ENCODE measurements around the gene PTPRQ.
"Not testable (repeated sequence)": the region's sequence is repeated elsewhere in the genome, so short reads cannot be mapped to it uniquely, and the experiment has no call there.

Gene PTPRQ, protein sequence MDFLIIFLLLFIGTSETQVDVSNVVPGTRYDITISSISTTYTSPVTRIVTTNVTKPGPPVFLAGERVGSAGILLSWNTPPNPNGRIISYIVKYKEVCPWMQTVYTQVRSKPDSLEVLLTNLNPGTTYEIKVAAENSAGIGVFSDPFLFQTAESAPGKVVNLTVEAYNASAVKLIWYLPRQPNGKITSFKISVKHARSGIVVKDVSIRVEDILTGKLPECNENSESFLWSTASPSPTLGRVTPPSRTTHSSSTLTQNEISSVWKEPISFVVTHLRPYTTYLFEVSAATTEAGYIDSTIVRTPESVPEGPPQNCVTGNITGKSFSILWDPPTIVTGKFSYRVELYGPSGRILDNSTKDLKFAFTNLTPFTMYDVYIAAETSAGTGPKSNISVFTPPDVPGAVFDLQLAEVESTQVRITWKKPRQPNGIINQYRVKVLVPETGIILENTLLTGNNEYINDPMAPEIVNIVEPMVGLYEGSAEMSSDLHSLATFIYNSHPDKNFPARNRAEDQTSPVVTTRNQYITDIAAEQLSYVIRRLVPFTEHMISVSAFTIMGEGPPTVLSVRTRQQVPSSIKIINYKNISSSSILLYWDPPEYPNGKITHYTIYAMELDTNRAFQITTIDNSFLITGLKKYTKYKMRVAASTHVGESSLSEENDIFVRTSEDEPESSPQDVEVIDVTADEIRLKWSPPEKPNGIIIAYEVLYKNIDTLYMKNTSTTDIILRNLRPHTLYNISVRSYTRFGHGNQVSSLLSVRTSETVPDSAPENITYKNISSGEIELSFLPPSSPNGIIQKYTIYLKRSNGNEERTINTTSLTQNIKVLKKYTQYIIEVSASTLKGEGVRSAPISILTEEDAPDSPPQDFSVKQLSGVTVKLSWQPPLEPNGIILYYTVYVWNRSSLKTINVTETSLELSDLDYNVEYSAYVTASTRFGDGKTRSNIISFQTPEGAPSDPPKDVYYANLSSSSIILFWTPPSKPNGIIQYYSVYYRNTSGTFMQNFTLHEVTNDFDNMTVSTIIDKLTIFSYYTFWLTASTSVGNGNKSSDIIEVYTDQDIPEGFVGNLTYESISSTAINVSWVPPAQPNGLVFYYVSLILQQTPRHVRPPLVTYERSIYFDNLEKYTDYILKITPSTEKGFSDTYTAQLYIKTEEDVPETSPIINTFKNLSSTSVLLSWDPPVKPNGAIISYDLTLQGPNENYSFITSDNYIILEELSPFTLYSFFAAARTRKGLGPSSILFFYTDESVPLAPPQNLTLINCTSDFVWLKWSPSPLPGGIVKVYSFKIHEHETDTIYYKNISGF (N-terminal part only)

DNA sequence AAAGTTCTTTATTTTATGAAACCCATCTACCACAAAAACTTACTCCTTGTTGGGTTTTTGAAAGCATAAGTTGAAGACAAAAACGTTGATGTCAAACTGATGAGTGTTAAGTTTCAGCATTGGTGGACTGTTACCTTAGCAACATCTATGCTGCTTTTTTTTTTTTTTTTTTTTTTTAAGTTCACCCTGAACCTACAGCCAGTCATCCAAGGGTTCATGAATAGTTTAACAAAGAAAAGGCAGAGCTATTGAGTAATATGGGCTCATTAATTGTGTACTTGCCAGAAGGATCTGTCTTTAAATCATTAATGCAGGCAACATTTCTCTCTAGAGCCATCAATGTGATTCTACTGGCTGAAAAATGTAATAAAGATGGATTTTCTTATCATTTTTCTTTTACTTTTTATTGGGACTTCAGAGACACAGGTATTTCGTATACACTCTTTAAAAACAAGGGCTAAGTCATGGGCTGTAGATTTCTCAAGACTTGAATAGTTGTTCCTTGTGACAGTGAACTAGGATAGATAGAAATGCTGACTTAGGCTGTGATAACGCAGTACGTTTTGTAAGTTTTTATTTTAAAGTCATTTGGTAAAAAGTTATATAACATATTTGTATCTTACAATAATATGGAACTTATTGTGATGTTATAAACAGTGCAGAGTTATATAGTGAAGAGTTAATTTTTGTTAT is at the start of gene PTPRQ:
Gene PTPRQ, plus strand, starts transcription at position 262 of the 693 bp plus-strand sequence. Its CDS starts 111 bp downstream, at position 373.
- no peak for DNase-seq

DNA sequence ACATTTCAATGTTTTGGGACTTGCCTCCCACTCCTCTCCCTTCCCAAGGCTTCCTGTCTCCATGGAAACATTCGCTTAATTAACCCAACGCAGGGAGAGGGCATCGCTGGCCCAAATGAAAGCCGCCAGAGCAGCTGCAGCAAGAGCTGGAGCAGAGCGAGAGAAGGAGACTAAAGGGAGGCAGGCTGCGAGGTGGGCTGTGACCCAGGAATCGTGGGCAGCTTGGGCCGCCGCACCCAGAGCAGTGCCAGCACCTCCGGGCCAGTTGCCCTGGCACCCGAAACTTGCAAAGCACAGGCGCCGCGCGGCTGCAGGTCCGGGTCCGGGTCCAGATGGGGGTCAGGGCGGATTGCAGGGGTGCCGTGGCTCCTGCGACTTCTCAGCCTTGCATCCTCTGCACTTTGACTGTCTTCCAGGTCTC is 43.5 kb upstream of the PTPRQ start:
- no peak for DNase-seq

DNA sequence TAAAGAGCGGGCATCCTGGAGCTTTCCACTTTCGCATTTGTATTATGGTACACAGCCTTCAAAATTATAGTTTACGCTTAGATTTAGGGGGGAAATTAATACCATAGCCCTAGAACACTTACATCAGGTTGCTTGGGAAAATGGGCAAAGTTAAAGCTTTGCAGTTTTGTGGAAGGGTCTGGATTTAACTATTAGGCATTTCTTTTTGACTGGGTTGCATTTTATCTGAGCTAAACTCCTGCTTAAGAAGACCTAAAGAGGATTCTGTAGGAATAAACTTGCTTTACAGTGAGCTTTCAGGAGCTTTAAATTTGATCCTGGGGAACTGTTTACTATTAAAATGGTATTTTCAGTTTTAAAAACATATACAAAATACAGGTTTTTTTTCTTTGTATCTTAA is 42.8 kb upstream of the PTPRQ start:
- DNase-seq = no peak

DNA sequence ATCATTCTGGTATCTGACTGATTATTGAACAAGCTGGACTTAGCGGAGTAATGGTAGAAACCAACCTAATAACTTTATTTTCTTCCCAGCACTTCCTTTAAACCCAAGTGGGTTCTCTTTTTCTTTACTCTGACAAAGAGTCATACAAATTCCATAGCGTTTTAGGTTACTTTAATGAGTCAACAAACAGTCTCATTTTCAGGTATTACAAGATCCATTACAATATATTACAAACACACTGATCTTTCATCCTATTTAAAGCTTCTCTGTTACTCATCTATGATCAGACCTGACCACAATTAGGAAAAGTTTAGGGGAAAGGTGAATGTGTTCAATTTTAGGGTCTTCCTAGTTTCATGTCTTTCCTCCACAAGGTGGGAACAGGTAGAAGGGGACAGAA is 39.4 kb upstream of the PTPRQ start:
- no peak for DNase-seq

DNA sequence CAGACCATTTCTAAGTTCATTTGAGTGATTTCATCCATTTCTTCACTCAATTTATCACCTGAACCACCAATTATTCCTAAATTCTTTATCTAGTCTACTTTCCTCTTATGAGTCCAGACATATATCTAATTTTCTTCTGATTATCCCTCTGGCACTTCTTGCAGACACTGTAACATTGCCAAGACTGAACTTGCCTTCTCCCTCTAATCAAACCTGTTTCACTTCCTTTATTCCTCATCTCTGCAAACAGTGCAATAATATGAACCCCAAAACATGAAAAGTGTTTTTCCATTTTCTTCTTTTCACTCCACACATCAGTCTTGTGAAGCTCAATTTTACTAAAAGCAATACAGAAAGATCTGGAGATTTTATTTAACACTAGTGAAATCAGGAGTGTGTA is 37.8 kb upstream of the PTPRQ start:
- DNase-seq = no peak

DNA sequence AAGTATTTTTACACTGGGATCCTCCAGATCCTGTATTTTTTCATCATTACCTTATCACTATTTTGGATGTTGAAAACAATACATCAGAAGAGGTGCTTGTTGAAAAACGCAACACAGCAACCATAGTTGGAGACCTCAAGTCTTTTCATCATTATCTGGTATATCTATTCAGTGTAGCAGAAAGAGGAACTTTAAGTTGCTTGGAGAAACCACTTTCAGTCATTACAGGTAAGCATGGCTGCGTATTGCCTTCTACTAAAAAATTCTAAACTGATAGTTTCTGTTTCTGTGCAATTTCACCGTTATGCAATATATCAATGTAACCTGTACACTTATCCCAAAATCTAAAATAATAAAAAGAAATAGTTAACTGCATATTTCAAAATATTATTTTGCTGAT is 32.2 kb upstream of the PTPRQ start:
- no peak for DNase-seq

DNA sequence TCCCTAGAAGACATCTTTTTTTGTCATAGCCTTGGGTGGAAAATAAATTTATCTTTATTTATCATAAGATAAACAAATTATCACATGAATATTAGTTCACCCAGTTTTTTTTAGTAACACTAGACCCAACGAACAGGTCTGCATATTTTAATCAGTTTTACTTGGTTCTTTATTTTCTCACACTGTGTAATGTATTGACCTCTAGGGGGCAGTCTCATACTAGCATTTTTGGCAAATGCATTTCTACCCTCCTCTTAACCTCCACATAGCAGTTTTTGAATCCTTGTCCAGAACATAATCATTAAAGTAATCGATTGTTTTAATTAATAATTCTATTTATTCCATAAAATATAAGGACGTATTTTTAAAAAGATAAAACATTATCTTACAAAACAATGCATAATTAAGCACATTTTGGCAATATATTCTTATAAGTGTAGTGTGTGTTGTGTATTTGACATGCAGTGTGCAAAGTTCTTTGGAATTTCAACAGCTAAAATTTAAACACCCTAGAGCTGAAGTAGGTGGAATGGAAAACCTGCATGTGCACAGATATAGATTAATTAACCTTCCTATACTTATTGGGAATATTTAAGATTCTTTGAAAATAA is 31.6 kb upstream of the PTPRQ start:
- peak; percentile 35 for DNase-seq

DNA sequence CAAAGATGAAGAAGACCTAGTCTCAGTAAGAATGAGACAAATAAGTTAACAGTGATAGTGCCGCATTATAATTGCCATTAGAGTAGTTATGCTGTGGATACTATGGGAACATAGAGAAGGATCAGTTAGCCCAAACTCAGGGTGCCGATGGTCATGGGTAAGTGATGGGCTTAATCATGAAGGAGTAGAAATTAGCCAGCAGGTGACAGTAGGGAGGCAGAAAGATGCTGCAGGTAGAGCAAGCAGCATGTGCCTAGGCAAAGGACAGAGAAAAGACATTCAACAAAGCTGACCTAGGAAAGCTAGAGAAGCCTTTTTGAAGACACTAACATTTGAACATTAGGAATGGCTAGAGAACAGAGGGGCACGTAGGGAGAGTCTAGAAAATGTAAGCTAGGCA is 30.6 kb upstream of the PTPRQ start:
- no peak for DNase-seq

DNA sequence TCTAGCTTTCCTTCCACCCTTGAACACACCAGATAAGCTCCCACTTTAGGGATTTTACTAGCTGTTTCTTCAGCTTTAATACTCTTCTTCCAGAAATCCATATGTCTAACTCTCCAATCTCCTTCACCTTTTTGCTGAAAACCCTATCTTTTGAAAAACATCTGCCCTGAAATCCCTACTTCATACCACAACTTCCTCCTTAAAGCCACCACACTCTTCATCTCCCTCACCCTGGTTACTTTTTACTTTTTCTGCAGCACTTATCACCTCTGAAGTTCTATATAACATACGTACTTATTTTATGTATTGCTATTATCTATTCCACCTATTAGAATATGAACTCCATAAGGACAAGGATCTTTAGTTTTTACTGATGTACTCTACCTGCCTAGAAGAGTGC is 28.6 kb upstream of the PTPRQ start:
- no peak for DNase-seq

DNA sequence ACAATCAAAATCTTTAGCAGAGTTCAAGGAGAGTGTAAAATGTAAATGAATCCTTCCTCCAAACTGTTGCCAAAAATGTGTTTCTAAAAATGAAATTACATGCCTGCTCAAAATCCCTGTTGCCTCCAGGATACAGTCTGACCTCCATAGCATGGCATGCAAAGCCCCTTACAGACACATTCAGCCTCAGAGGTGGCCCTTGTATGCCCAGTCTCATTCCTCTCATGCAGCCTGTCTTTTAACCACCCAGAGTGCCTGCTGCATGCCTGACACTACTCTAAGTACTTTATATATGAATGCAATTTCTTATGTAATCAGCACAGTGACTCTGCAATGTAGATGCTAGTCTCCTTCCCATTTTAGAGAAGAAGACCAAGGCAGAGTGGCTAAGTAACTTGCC is 24.4 kb upstream of the PTPRQ start:
- no peak for DNase-seq

DNA sequence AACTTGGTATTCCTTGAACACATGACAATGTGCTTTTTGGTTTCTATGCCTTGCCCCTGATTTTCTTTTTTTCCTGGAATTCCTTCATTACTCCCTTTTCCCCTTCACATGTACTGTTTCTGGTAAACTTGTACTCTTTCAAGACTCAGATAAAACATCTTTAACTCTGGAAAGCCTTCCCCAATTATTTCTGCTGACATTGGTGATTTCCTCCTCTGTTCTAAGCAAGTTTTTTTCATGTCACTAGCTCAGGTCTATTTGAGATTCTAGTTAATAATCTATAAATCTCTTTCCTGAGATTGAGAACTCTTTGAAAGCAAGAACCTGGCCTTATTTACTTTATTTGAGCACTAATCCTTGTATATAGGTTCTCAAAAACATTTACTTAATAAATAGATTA is 24.0 kb upstream of the PTPRQ start:
- DNase-seq = no peak

DNA sequence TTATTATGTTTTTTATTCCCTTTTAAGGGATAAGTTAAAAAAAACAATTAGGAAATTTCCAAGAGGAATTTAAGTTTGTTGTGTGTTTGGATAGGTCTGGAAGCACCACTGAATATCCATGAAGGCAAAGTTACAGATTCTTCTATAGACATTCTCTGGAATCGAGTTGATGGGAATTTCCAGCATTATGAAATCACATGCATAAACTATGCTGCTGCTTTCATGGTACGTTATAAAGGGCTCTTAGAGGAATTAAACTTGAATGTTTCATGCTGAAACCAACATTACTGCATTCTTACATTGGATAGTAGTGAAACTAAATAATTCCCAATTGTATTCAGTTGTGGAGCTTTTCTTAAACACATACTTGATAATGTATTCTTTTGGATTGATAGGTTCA is 21.5 kb upstream of the PTPRQ start:
- DNase-seq = no peak

DNA sequence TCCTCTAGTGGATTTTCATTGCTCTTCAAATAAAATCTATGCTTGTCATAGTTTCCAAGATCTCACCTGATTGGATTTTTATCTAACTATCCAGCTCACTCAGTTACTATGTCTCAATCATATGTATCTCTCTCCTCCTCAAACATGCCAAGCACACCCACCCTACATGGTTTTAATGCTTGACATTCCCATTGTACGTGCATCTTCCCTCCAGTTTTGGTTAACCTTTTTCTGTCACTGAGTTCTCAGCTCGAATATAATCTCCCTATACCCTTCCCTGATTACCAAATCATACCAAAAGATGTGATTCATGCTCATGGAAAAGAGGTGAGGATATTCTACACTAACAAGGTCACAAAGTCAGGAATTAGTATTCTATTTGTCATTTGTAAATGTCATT is 12.0 kb upstream of the PTPRQ start:
- no peak for DNase-seq

DNA sequence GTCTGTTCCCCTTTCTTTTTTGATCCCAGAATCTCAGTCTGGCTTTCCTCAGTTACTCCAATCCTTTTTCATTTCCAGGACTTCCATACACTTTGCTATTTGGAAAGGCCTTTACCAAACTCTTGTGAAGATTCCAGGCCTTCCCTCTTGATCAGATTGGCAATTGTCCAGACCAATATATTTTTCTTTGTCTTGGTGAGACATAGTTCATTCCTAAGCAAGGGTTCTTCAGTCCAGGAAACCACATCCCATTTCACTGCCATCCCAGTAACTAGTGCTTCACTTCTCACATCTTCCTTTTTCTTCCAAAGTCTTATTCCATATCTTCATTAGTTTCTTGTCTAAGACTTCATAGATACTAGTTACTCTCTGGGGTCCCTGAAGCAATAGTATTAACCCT is 2.1 kb upstream of the PTPRQ start:
- DNase-seq = no peak

DNA sequence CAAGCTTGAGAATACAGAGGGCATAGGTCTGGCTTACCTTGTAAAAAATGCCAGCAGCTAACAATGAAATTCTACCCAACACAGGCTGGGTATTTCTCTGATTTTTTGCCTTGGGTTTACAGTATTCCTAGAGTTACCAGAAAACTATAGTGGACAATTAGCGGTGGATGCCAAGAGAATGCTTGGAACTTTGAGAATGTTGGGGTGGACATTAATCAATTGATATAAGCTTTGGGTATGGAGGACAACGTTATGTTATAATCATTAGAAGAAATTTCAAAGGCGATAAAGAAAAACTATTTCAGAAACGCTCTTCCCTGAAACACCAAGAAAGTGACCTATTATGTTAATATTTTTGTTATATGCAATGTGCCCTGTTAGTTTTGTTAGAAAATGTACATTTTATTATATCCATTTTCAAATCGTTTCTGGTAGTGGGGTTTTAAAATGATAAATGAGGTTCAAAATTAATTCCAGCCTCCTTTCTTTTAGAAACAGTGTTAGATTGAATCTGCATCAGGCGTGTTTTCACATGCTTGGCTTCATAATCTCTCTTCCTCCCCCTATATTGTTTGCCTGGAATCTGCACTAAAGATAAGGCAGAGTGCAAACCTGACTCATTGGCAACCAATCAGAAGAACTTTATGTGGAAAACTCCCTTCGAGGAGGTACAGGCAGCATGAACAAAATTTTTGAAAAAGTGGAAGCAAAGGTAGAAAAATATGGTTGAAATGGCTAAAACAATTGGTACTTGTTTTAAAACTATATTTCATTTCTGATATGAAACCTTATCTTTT is 1.4 kb upstream of the PTPRQ start:
- DNase-seq = no peak

DNA sequence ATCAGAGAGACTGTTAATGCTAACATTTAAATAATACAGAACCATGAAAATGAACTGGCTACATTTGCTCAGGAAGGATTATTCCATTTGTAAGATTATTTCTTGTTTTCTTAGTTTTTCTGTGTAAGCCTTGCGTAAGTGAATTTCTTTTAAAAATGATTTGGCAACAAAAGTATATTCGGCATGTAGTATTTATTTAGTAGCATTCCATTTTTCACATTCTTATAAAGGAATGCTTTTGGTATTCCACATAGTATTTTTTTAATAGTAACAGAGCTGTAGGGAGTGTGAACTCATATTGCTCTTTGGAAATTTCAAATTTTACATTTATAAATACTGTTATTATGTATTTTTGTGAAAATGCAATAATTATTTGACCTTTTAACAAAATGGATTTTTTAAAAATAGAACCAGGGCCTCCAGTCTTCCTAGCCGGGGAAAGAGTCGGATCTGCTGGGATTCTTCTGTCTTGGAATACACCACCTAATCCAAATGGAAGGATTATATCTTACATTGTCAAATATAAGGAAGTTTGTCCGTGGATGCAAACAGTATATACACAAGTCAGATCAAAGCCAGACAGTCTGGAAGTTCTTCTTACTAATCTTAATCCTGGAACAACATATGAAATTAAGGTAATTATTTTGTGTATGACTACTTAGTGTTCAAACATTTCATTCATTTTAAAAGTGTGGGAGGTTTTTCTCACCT is 1.2 kb downstream of the PTPRQ start:
- DNase-seq = no peak

DNA sequence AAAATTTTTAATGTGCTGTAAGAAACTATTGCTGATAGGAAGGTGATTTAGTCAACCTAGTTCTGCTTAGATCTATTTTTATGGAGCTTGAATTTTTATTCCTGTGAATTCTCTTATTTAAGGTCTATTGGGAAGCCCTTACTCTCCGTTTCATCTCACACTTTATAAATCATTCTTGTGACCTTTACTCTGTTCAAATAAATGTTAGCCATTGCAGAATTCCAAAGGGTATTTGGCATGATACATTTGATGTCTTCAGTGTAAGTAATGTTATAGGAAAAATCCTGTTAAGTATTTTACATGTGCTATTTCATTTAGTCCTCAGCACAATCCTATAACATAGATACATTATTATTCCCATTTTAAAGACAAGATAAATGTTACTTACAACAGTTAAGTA is 12.5 kb downstream of the PTPRQ start:
- DNase-seq = no peak

DNA sequence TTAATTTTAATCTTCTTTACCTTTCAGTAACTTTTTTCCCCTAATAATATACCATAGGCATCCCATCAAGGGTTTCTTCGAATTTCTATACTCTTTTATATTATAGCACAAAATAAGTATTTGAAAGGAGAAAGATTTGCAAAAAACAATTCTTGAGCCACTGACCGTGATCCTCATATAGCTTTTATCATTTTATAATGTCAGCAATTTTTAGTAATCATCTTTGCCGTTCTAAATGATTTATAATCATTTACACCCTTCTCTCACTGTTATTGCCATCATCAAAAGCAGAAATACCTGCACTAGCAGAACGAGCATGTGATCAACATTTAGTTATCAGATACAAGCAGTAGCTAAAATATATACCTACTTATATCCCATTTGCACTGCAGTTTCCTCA is 16.9 kb downstream of the PTPRQ start:
- DNase-seq = no peak

DNA sequence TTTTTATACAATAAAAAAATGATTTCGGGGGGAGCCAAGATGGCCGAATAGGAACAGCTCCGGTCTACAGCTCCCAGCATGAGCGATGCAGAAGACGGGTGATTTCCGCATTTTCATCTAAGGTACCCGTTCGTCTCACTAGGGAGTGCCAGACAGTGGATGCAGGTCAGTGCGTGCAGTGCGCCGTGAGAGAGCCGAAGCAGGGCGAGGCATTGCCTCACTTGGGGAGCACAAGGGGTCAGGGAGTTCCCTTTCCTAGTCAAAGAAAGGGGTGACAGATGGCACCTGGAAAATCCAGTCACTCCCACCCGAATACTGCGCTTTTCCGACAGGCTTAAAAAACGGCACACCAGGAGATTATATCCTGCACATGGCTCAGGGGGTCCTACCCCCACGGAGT is 17.8 kb downstream of the PTPRQ start:
- not testable (repeated sequence) for DNase-seq

DNA sequence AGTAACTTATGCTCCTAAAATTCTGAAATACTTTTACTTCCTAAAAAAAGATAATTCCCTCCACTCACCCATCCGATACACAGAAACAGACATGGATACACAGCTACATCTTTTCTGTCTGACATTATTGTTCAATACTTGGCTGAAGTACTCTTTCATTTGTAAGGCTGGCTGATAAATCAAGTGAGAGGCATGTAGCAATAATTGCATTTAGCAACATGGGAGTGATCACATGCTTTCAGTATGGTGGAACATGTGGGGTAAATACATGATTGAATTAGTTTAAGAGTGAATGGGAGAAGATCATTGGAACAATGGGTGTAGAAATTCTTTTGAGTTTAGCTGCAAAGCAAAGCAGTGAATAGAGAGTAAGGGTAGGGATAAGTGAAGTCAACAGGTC is 25.6 kb downstream of the PTPRQ start:
- DNase-seq = no peak

DNA sequence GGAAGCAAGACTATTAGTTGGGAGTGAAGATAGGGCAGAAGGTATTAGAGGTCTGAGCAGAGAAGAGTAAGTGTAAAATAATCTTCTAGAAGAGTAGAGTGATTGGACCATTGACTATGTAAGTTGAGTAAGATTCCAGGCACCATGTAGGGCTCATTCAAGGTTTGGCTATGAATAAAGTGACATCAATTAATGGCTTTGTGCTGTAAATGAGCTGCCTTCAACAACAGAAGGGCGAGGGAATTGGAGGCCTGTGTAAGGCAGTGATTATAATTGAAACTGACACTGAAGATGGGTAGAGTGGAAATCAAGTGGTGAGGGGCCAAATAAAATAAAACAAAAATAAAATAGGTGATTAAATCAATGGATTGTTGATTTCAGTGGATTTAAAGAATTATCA is 26.4 kb downstream of the PTPRQ start:
- no peak for DNase-seq
